Daoy (cell line): ENCODE results near the gene UBE2L6. TPM values are rescaled to one million over a fixed set of nuclear protein-coding genes. Genes with fewer than 3 reads are reported as not detected.

Experiments used
- total RNA-seq: library from RNA; depleted of rRNA; stranded (reverse); fragments of >200 nt; shearing (Covaris generic); gene quantifications from 2 replicates; pipeline ENCODE4 v1.2.3, GENCODE V29; 2014; rRNA removed

The UBE2L6 gene
- total RNA-seq, 1 experiment from 2014 or later = 29.8 TPM

Other genes with a start within 250 kb of the UBE2L6 start
- 16.2 and 17.8 TPM in 2 replicates for gene TNKS1BP1, start 242.7 kb downstream of the UBE2L6 start, total RNA-seq
- 202 and 241 TPM in 2 replicates for gene SSRP1, start 231.8 kb downstream of the UBE2L6 start, total RNA-seq
- gene P2RX3, start 229.3 kb downstream of the UBE2L6 start, total RNA-seq = not detected in 2 replicates
- not detected in 2 replicates for gene PRG3, start 186.5 kb downstream of the UBE2L6 start, total RNA-seq
- gene PRG2, start 177.0 kb downstream of the UBE2L6 start, total RNA-seq = not detected in 2 replicates
- gene SLC43A3, start 140.6 kb downstream of the UBE2L6 start, total RNA-seq = 122 and 135 TPM in 2 replicates
- 0.23 TPM in 1 of 2 replicates, not detected in the other for gene RTN4RL2, start 107.1 kb downstream of the UBE2L6 start, total RNA-seq
- 5.6 and 9.0 TPM in 2 replicates for gene SLC43A1, start 52.0 kb downstream of the UBE2L6 start, total RNA-seq
- gene TIMM10, start 36.9 kb downstream of the UBE2L6 start, total RNA-seq = 164 and 188 TPM in 2 replicates
- not detected in 2 replicates for gene SMTNL1, start 30.1 kb downstream of the UBE2L6 start, total RNA-seq
- 4.6 TPM in 1 of 2 replicates, not detected in the other for gene SERPING1, start 30.0 kb upstream of the UBE2L6 start, total RNA-seq
- gene YPEL4, start 82.2 kb upstream of the UBE2L6 start, total RNA-seq = not detected in 2 replicates
- 27.7 and 38.4 TPM in 2 replicates for gene CLP1, start 90.1 kb upstream of the UBE2L6 start, total RNA-seq
- gene ZDHHC5, start 100.4 kb upstream of the UBE2L6 start, total RNA-seq = 27.7 and 28.0 TPM in 2 replicates
- gene MED19, start 144.5 kb upstream of the UBE2L6 start, total RNA-seq = 22.1 and 24.2 TPM in 2 replicates
- 161 and 167 TPM in 2 replicates for gene TMX2, start 144.9 kb upstream of the UBE2L6 start, total RNA-seq
- gene SELENOH, start 173.8 kb upstream of the UBE2L6 start, total RNA-seq = 220 and 290 TPM in 2 replicates
- gene BTBD18, start 184.1 kb upstream of the UBE2L6 start, total RNA-seq = not detected in 2 replicates
- 75.8 and 78.8 TPM in 2 replicates for gene CTNND1, start 194.1 kb upstream of the UBE2L6 start, total RNA-seq